ENCODE results near the gene RPGRIP1L. TPM values are rescaled to one million over a fixed set of nuclear protein-coding genes. Genes with fewer than 3 reads are reported as not detected.

RPGRIP1L gene
- total and polyA plus RNA-seq, 2 of the 13 experiments (the other 11 are each of a cell fraction or from before 2014, with no cell fraction given) = 5.0 to 13.5 TPM

- Histone ChIP-seq H3K4me3 (replicated peaks in 1 of 3; ENCODE audit: insufficient read depth in 1 of 3, low read depth in 2 of 3, low read length in 3 of 3) (no peak overlapping the region), H3K27ac (ENCODE audit: extremely low read length, insufficient read depth, low read length) (no peak overlapping the region), H2AFZ (ENCODE audit: low read length) (no peak overlapping the region), H3K4me1 (ENCODE audit: insufficient read depth, low read length) (peaks cover 11% of the 10 kb centered on the region), H3K27me3 (ENCODE audit: control insufficient read depth in 1 of 2, insufficient read depth in 2 of 2, low read length in 2 of 2) (no peaks in the 10 kb centered on the region), H3K9me3 (ENCODE audit: low read length) (no peaks in the 10 kb centered on the region), H3K4me2 (ENCODE audit: low read depth, low read length) (no peak overlapping the region), H3K9ac (ENCODE audit: insufficient read depth, low read depth, low read length) (no peak overlapping the region), H3K36me3 (replicated peaks in 1 of 2; ENCODE audit: control insufficient read depth in 1 of 2, insufficient read depth in 2 of 2, low read length in 2 of 2) (no peaks in the 10 kb centered on the region), H3K79me2 (ENCODE audit: insufficient read depth, low read length) (peaks cover 11% of the 10 kb centered on the region), H4K20me1 (ENCODE audit: insufficient read depth, low read length) (no peaks in the 10 kb centered on the region)
- intact Hi-C loops (cut with micrococcal nuclease; ENCODE audit: unreplicated experiment) = no loop called here
- TF ChIP-seq PREB (CRISPR knock-in tag; IDR thresholded peaks at IDR 0.05) (no peak), MAFF (IDR thresholded peaks at IDR 0.05; ENCODE audit: low read depth, low read length) (no peak), ZNF235 (CRISPR knock-in tag; IDR thresholded peaks at IDR 0.05; ENCODE audit: borderline replicate concordance) (no peak), ZNF775 (CRISPR knock-in tag; IDR thresholded peaks at IDR 0.05; ENCODE audit: borderline replicate concordance) (no peak), NR3C1 (CRISPR knock-in tag; IDR thresholded peaks at IDR 0.05) (no peak), ZNF770 (CRISPR knock-in tag; IDR thresholded peaks at IDR 0.05) (no peak), RNF2 (conservative IDR thresholded peaks at IDR 0.05; ENCODE audit: low read depth) (no peak), KAT8 (CRISPR knock-in tag; IDR thresholded peaks at IDR 0.05) (no peak), NR0B2 (CRISPR knock-in tag; IDR thresholded peaks at IDR 0.05) (no peak), MLLT10 (CRISPR knock-in tag; IDR thresholded peaks at IDR 0.05) (no peak), ZC3H13 (CRISPR knock-in tag; IDR thresholded peaks at IDR 0.05) (no peak), DMAP1 (CRISPR knock-in tag; IDR thresholded peaks at IDR 0.05) (no peak)
- DNase-seq (ENCODE audit: low spot score) (no peak), ATAC-seq (no peak), FAIRE-seq (no peak)
- ChIA-PET POLR2A (no interaction called here), CTCF (ENCODE audit: low intra/inter-chr PET ratio, low total read pairs) (no interaction called here)
- in situ Hi-C loops (cut with HindIII; ENCODE audit: extremely low pct_ligation_motif_present, low pct_unique_long_range_greater_than_20kb) = no loop called here
- BruUV-seq (replicated peaks) = no TSS peak
- 95% methylated on average over 2 of the region's 2 CpGs for WGBS (ENCODE audit: low lambda C conversion rate)
Observed at GRCh38 chr16:53734908-53735307, 31.2 kb upstream of the RPGRIP1L start.
